H1 (cell line): ENCODE measurements around the gene TCEA2. TPM values are rescaled to one million over a fixed set of nuclear protein-coding genes. Genes with fewer than 3 reads are reported as not detected.

ENCODE experiments used
- CTCF ChIA-PET: fragments of 300-600 bp; sonication (Branson Sonifier 250); formaldehyde crosslinking; loops from one replicate; lab custom pipeline; 2021; ENCODE audit not compliant: partially characterized antibody; lab: Charles Lee
- POLR2A ChIA-PET: fragments of 300-600 bp; sonication (Branson Sonifier 250); formaldehyde crosslinking; loops from one replicate; lab custom pipeline; 2021; ENCODE audit warnings: inconsistent platforms; ENCODE audit not compliant: partially characterized antibody; lab: Charles Lee
- DNase-seq, 2 experiments: peaks; one replicate each; pipeline versions ENCODE4 v3.0.0 to v3.0.0-alpha.2; 2010 to 2022; ENCODE audit warnings: low spot score in 2 of 2, low read depth in 1 of 2, mixed read lengths in 1 of 2
- FAIRE-seq: peaks from 2 replicates; lab custom pipeline; 2011; peaks lifted over from hg19 to GRCh38; lab: Jason Lieb, UNC
- H2AFZ ChIP-seq: 2 replicates; pipeline ENCODE4 v1.8.1; 2012; ENCODE audit warnings: low read length, inconsistent platforms
- H2AK5ac ChIP-seq: 2 replicates; pipeline ENCODE4 v1.6.1; 2013; ENCODE audit warnings: low read depth, low read length
- H2BK120ac ChIP-seq: replicated peaks from 2 replicates; pipeline ENCODE3; 2013; ENCODE audit warnings: low read depth, low read length, inconsistent platforms
- H2BK12ac ChIP-seq: 2 replicates; pipeline ENCODE4 v1.6.1; 2013; ENCODE audit warnings: low read depth, low read length
- H2BK15ac ChIP-seq: 2 replicates; pipeline ENCODE4 v1.6.1; 2013; ENCODE audit warnings: low read length
- H2BK20ac ChIP-seq: 2 replicates; pipeline ENCODE4 v1.6.1; 2013; ENCODE audit warnings: low read length
- H2BK5ac ChIP-seq: 2 replicates; pipeline ENCODE4 v1.6.1; 2013; ENCODE audit warnings: low read depth, low read length
- H3K14ac ChIP-seq: 2 replicates; pipeline ENCODE4 v1.6.1; 2013; ENCODE audit warnings: inconsistent platforms; ENCODE audit not compliant: insufficient read length
- H3K18ac ChIP-seq: 2 replicates; pipeline ENCODE4 v1.6.1; 2013; ENCODE audit warnings: low read length; ENCODE audit errors: extremely low read depth
- H3K23ac ChIP-seq: 2 replicates; pipeline ENCODE4 v1.6.1; 2013; ENCODE audit warnings: inconsistent platforms; ENCODE audit not compliant: insufficient read length
- H3K23me2 ChIP-seq: 2 replicates; pipeline ENCODE4 v1.6.1; 2013; ENCODE audit warnings: low read depth, low read length
- H3K27ac ChIP-seq: 2 replicates; pipeline ENCODE4 v1.6.1; 2011; ENCODE audit warnings: low read depth, low read length, inconsistent platforms
- H3K27me3 ChIP-seq, 4 experiments: replicated peaks in 1 of 4; 1 replicate in 1 of 4; 2 replicates in 3 of 4; pipeline versions ENCODE4 v1.6.1 to v1.8.1; 2011 to 2013; ENCODE audit warnings: low read length in 3 of 4, mild to moderate bottlenecking in 3 of 4, inconsistent platforms in 2 of 4, mixed read lengths in 2 of 4, moderate library complexity in 1 of 4; ENCODE audit not compliant: control insufficient read depth in 3 of 4, insufficient read depth in 3 of 4; ENCODE audit errors: extremely low read depth in 1 of 4
- H3K36me3 ChIP-seq, 4 experiments: 2 replicates each; pipeline versions ENCODE4 v1.6.1 to v1.8.1; 2011 to 2013; ENCODE audit warnings: mild to moderate bottlenecking in 4 of 4, low read length in 3 of 4, moderate library complexity in 2 of 4, control low read depth in 1 of 4, inconsistent platforms in 1 of 4; ENCODE audit not compliant: insufficient read depth in 4 of 4, control insufficient read depth in 2 of 4
- H3K4ac ChIP-seq: replicated peaks from 2 replicates; pipeline ENCODE3; 2013; ENCODE audit warnings: low read length, low read depth, mixed read lengths, inconsistent platforms; ENCODE audit not compliant: insufficient read length
- H3K4me1 ChIP-seq, 4 experiments: replicated peaks in 1 of 4; 1 replicate in 1 of 4; 2 replicates in 3 of 4; pipeline versions ENCODE4 v1.6.1 to v1.8.1; 2011 to 2013; ENCODE audit warnings: low read length in 3 of 4, inconsistent platforms in 2 of 4, mixed read lengths in 1 of 4; ENCODE audit not compliant: insufficient read depth in 4 of 4, control insufficient read depth in 3 of 4
- H3K4me2 ChIP-seq, 2 experiments: 2 replicates each; pipeline versions ENCODE4 v1.6.1 to v1.8.1; 2011 to 2013; ENCODE audit warnings: low read depth in 2 of 2, low read length in 2 of 2, control low read depth in 1 of 2, inconsistent platforms in 1 of 2, mild to moderate bottlenecking in 1 of 2; ENCODE audit not compliant: insufficient read depth in 1 of 2
- H3K4me3 ChIP-seq, 4 experiments: fragments of 200-600, 300-600 bp in 1 of 4; sonication (generic), shearing (Covaris generic), sonication (Bioruptor Twin) in 1 of 4; 2 replicates each; pipeline versions ENCODE4 v1.5.1 to v1.8.1; 2011 to 2016; ENCODE audit warnings: low read length in 4 of 4, low read depth in 3 of 4, control low read depth in 2 of 4, inconsistent platforms in 2 of 4, mild to moderate bottlenecking in 2 of 4, mixed read lengths in 1 of 4, moderate library complexity in 1 of 4; ENCODE audit not compliant: insufficient read depth in 2 of 4; ENCODE audit errors: extremely low read depth in 1 of 4
- H3K56ac ChIP-seq: replicated peaks from 2 replicates; pipeline ENCODE3; 2013; ENCODE audit warnings: low read depth, mild to moderate bottlenecking, mixed read lengths, low read length, inconsistent platforms; ENCODE audit not compliant: insufficient read length
- H3K79me1 ChIP-seq: 2 replicates; pipeline ENCODE4 v1.6.1; 2013; ENCODE audit warnings: low read depth, low read length, control low read depth
- H3K79me2 ChIP-seq, 2 experiments: 2 replicates each; pipeline versions ENCODE4 v1.6.1 to v1.8.1; 2012 to 2013; ENCODE audit warnings: low read length in 2 of 2, mild to moderate bottlenecking in 2 of 2, inconsistent platforms in 1 of 2; ENCODE audit not compliant: insufficient read depth in 2 of 2, control insufficient read depth in 1 of 2
- H3K9ac ChIP-seq, 4 experiments: replicated peaks in 1 of 4; 1 replicate in 1 of 4; 2 replicates in 3 of 4; pipeline versions ENCODE4 v1.6.1 to v1.8.1; 2011 to 2013; ENCODE audit warnings: low read depth in 3 of 4, low read length in 3 of 4, control low read depth in 2 of 4, mild to moderate bottlenecking in 2 of 4, moderate library complexity in 2 of 4, inconsistent platforms in 1 of 4; ENCODE audit errors: extremely low read depth in 1 of 4
- H3K9me3 ChIP-seq, 2 experiments: 2 replicates each; pipeline versions ENCODE4 v1.6.1 to v1.8.1; 2012 to 2013; ENCODE audit warnings: mild to moderate bottlenecking in 2 of 2, moderate library complexity in 2 of 2, control low read depth in 1 of 2, inconsistent platforms in 1 of 2, low read depth in 1 of 2, low read length in 1 of 2, mixed read lengths in 1 of 2; ENCODE audit not compliant: insufficient read depth in 2 of 2
- H4K20me1 ChIP-seq, 2 experiments: replicated peaks in 1 of 2; 2 replicates each; pipeline versions ENCODE3 to v1.8.1; 2011 to 2013; ENCODE audit warnings: inconsistent platforms in 2 of 2, low read length in 2 of 2, mild to moderate bottlenecking in 1 of 2; ENCODE audit not compliant: insufficient read depth in 2 of 2, control insufficient read depth in 1 of 2
- H4K5ac ChIP-seq: 2 replicates; pipeline ENCODE4 v1.6.1; 2013; ENCODE audit warnings: low read length, low read depth, mixed read lengths, inconsistent platforms; ENCODE audit not compliant: insufficient read length
- H4K8ac ChIP-seq: 2 replicates; pipeline ENCODE4 v1.8.0; 2013; ENCODE audit warnings: mild to moderate bottlenecking, moderate library complexity, low read length, inconsistent platforms; ENCODE audit not compliant: insufficient read depth; ENCODE audit errors: extremely low read depth
- H4K91ac ChIP-seq: replicated peaks from 2 replicates; pipeline ENCODE3; 2013; ENCODE audit warnings: low read length, mixed read lengths, inconsistent platforms; ENCODE audit not compliant: insufficient read length
- SRF ChIP-seq: IDR thresholded peaks from 2 replicates; pipeline ENCODE4 v1.6.1; 2011; ENCODE audit warnings: mild to moderate bottlenecking, low read depth, low read length, moderate library complexity
- WGBS, 2 experiments: shearing (Covaris generic) in 1 of 2; methylation state at CpG; one replicate each; pipeline versions ENCODE4 v1.1.6 to v1.1.7; 2013 to 2015; ENCODE audit warnings: low lambda C conversion rate in 2 of 2, mixed read lengths in 2 of 2, inconsistent platforms in 1 of 2, low coverage in 1 of 2, missing lambda C conversion rate in 1 of 2; ENCODE audit not compliant: insufficient replicate concordance in 2 of 2, insufficient coverage in 1 of 2, insufficient read length in 1 of 2; ENCODE audit errors: extremely low coverage in 1 of 2, missing lambda C conversion rate in 1 of 2; 5-methylcytosine and 5-hydroxymethylcytosine counted together
- polyA plus RNA-seq, 7 experiments: library from polyadenylated mRNA; depleted of rRNA in 3 of 7; stranded (reverse) in 5 of 7; unstranded in 2 of 7; fragments of >200 nt in 5 of 7; fragments of 200-250 nt in 2 of 7; gene quantifications; 1 replicate in 5 of 7; 2 replicates in 1 of 7; 4 replicates in 1 of 7; pipeline versions ENCODE4 v1.2.1 to v1.2.3, GENCODE V29; 2011 to 2013; ENCODE audit warnings: missing spikeins in 2 of 7, mixed read lengths in 2 of 7
- total RNA-seq: library from RNA; stranded (reverse); fragmentation: NEBNext Ultra II Directional; extraction: Animal tissue kit (Norgen Biotek cat#: 25700); gene quantifications from 2 replicates; pipeline ENCODE4 v1.2.1, GENCODE V29; 2021

The TCEA2 gene
- total and polyA plus RNA-seq, 2 of the 8 experiments (the other 6 are each of a cell fraction or from before 2014, with no cell fraction given): 41.4 to 42.3 TPM

GRCh38 chr20:64099086-64099786 lies 36.2 kb downstream of the TCEA2 start:
- Histone ChIP-seq H3K27ac (no peak overlapping the region), H3K56ac (no peak overlapping the region), H3K79me2 (no peaks in the 10 kb centered on the region), H3K14ac (no peak overlapping the region), H4K8ac (no peak overlapping the region; the same call in 1 of the 2 replicates), H2BK12ac (peak overlapping the region; percentile 27; the same call in 1 of the 2 replicates), H3K79me1 (no peaks in the 10 kb centered on the region), H3K23me2 (peaks cover 7% of the 10 kb centered on the region; the same call in 1 of the 2 replicates), H3K36me3 (no peaks in the 10 kb centered on the region), H2AK5ac (no peak overlapping the region), H3K4me3 (no peak overlapping the region), H3K4ac (no peak overlapping the region), H3K23ac (no peak overlapping the region), H2BK5ac (no peak overlapping the region), H2AFZ (no peak overlapping the region), H4K5ac (no peak overlapping the region), H4K91ac (no peak overlapping the region)
- WGBS, 2 experiments: 85% methylated on average over 21 of the region's 21 CpGs; no CpG with 5 or more reads in 1 of the 2 experiments
- ChIA-PET CTCF (interaction anchor here (0.6 to 5.0 kb wide), 11 partner anchors 7 to 160 kb away, joined by 3 to 41 read pairs (median 4); partner anchors contain the start of gene LKAAEAR1), POLR2A (interaction anchor here (1.1 kb wide), 2 partner anchors 9 to 15 kb away, joined by 3 to 5 read pairs; partner anchors contain the start of gene LKAAEAR1)
- FAIRE-seq: no peak
- no peak for TF ChIP-seq SRF
- TF ChIP-seq, all 59 proteins: peak for 0
- peaks cover 0 to 8% (median 3%) of the 10 kb centered on the region in 4 experiments; a peak in 3 of 7 replicates for H3K4me1 ChIP-seq
- H3K9me3 ChIP-seq: no peaks in the 10 kb centered on the region
- no peak for DNase-seq
- H3K27me3 ChIP-seq: peaks cover 2 to 26% (median 21%) of the 10 kb centered on the region in 4 experiments
- H3K18ac ChIP-seq: no peak overlapping the region
- H3K4me2 ChIP-seq: no peak overlapping the region
- H2BK15ac ChIP-seq: no peak overlapping the region
- no peak overlapping the region for H2BK20ac ChIP-seq
- H2BK120ac ChIP-seq: no peak overlapping the region
- H4K20me1 ChIP-seq: peaks cover 0 to 3% of the 10 kb centered on the region in 2 experiments
- H3K9ac ChIP-seq: no peak overlapping the region; a peak in 1 of 7 replicates
